Measurements from ENCODE around the gene AQP12B. TPM values are rescaled to one million over a fixed set of nuclear protein-coding genes. Genes with fewer than 3 reads are reported as not detected.

AQP12B gene
- total and polyA plus RNA-seq, 2 of the 8 experiments (the other 6 are each of a cell fraction or from before 2014, with no cell fraction given) = not detected

GRCh38 chr2:240711701-240712100 is 29.0 kb upstream of the AQP12B start (continued):
- TF ChIP-seq CBX8 (IDR thresholded peaks at IDR 0.05; ENCODE audit: borderline replicate concordance, low read depth, low read length) (no peak), ZNF274 (IDR thresholded peaks at IDR 0.05; ENCODE audit: borderline replicate concordance, extremely low read depth, low read length) (no peak), POLR2A (IDR thresholded peaks at IDR 0.05; ENCODE audit: control extremely low read depth in 1 of 2, low read depth in 2 of 2, low read length in 2 of 2) (no peak), ASH2L (IDR thresholded peaks at IDR 0.05; ENCODE audit: low read length) (no peak), HDAC2 (IDR thresholded peaks at IDR 0.05; ENCODE audit: borderline replicate concordance in 1 of 2, low read depth in 2 of 2, low read length in 2 of 2) (no peak), E2F6 (IDR thresholded peaks at IDR 0.05) (no peak), SP2 (IDR thresholded peaks at IDR 0.05; ENCODE audit: low read length) (no peak), TEAD4 (IDR thresholded peaks at IDR 0.05; ENCODE audit: low read depth, low read length) (no peak)
- TF ChIP-seq, protein P1, sequence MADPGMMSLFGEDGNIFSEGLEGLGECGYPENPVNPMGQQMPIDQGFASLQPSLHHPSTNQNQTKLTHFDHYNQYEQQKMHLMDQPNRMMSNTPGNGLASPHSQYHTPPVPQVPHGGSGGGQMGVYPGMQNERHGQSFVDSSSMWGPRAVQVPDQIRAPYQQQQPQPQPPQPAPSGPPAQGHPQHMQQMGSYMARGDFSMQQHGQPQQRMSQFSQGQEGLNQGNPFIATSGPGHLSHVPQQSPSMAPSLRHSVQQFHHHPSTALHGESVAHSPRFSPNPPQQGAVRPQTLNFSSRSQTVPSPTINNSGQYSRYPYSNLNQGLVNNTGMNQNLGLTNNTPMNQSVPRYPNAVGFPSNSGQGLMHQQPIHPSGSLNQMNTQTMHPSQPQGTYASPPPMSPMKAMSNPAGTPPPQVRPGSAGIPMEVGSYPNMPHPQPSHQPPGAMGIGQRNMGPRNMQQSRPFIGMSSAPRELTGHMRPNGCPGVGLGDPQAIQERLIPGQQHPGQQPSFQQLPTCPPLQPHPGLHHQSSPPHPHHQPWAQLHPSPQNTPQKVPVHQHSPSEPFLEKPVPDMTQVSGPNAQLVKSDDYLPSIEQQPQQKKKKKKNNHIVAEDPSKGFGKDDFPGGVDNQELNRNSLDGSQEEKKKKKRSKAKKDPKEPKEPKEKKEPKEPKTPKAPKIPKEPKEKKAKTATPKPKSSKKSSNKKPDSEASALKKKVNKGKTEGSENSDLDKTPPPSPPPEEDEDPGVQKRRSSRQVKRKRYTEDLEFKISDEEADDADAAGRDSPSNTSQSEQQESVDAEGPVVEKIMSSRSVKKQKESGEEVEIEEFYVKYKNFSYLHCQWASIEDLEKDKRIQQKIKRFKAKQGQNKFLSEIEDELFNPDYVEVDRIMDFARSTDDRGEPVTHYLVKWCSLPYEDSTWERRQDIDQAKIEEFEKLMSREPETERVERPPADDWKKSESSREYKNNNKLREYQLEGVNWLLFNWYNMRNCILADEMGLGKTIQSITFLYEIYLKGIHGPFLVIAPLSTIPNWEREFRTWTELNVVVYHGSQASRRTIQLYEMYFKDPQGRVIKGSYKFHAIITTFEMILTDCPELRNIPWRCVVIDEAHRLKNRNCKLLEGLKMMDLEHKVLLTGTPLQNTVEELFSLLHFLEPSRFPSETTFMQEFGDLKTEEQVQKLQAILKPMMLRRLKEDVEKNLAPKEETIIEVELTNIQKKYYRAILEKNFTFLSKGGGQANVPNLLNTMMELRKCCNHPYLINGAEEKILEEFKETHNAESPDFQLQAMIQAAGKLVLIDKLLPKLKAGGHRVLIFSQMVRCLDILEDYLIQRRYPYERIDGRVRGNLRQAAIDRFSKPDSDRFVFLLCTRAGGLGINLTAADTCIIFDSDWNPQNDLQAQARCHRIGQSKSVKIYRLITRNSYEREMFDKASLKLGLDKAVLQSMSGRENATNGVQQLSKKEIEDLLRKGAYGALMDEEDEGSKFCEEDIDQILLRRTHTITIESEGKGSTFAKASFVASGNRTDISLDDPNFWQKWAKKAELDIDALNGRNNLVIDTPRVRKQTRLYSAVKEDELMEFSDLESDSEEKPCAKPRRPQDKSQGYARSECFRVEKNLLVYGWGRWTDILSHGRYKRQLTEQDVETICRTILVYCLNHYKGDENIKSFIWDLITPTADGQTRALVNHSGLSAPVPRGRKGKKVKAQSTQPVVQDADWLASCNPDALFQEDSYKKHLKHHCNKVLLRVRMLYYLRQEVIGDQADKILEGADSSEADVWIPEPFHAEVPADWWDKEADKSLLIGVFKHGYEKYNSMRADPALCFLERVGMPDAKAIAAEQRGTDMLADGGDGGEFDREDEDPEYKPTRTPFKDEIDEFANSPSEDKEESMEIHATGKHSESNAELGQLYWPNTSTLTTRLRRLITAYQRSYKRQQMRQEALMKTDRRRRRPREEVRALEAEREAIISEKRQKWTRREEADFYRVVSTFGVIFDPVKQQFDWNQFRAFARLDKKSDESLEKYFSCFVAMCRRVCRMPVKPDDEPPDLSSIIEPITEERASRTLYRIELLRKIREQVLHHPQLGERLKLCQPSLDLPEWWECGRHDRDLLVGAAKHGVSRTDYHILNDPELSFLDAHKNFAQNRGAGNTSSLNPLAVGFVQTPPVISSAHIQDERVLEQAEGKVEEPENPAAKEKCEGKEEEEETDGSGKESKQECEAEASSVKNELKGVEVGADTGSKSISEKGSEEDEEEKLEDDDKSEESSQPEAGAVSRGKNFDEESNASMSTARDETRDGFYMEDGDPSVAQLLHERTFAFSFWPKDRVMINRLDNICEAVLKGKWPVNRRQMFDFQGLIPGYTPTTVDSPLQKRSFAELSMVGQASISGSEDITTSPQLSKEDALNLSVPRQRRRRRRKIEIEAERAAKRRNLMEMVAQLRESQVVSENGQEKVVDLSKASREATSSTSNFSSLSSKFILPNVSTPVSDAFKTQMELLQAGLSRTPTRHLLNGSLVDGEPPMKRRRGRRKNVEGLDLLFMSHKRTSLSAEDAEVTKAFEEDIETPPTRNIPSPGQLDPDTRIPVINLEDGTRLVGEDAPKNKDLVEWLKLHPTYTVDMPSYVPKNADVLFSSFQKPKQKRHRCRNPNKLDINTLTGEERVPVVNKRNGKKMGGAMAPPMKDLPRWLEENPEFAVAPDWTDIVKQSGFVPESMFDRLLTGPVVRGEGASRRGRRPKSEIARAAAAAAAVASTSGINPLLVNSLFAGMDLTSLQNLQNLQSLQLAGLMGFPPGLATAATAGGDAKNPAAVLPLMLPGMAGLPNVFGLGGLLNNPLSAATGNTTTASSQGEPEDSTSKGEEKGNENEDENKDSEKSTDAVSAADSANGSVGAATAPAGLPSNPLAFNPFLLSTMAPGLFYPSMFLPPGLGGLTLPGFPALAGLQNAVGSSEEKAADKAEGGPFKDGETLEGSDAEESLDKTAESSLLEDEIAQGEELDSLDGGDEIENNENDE (IDR thresholded peaks at IDR 0.05; ENCODE audit: insufficient replicate concordance, low read length) = no peak
